Measurements from ENCODE around the gene RAPGEF1.
"Not testable (repeated sequence)": the region's sequence is repeated elsewhere in the genome, so short reads cannot be mapped to it uniquely, and the experiment has no call there.

RAPGEF1 gene

DNA sequence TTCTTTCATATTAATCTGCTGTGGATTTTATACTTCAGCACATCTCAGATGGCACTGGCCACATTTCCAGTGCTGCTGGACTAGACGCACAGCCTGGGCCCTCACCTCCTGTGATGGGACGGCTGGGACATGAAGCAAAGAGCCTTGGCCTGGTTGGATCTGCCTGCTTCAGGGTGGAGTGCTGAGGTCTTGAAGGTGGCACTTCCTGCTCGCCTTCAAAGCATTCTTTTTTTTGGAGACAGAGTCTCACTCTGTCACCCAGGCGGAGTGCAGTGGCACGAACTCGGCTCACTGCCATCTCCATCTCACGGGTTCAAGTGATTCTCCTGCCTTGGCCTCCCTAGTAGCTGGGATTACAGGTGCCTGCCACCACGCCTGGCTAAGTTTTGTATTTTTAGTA lies 73.1 kb downstream of the RAPGEF1 start:
- no peak for DNase-seq

DNA sequence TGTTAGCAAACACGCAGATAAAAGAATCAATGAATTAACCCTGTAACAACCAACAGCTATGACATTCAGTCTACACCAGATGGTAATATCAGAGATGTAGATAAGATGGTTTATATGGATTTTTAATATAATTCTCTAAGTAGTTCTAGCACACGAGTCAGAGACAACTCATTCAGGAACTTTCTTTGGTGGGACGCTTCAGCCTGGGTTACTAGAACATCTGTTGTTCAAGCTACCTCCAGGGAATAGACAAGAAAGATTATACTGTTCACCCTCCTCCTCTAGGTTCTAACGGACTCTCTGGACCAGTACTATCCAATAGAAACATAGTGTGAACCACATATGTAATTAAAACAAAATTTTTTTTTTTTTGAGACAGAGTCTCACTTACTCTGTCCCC lies 73.8 kb downstream of the RAPGEF1 start:
- no peak for DNase-seq

GRCh38 chr9:131663288-131663687 lies 76.6 kb downstream of the RAPGEF1 start:
- DNase-seq = no peak

DNA sequence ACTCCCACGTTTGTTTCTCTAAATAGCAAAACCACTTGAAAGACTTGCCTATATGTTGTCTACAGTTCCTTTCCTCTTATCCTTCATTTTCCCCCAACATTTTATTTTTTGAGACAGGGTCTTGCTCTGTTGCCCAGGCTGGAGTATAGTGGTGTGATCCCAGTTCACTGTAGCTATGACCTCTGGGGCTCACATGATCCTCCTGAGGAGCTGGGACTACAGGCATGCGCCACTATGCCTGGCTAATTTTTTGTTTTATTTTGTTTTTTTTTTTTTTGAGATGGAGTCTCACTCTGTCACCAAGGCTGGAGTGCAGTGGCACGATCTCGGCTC lies 77.6 kb downstream of the RAPGEF1 start:
- DNase-seq = not testable (repeated sequence)

- no peak for DNase-seq
These were observed 78.1 kb downstream of the RAPGEF1 start for GRCh38 chr9:131661568-131662288.

DNA sequence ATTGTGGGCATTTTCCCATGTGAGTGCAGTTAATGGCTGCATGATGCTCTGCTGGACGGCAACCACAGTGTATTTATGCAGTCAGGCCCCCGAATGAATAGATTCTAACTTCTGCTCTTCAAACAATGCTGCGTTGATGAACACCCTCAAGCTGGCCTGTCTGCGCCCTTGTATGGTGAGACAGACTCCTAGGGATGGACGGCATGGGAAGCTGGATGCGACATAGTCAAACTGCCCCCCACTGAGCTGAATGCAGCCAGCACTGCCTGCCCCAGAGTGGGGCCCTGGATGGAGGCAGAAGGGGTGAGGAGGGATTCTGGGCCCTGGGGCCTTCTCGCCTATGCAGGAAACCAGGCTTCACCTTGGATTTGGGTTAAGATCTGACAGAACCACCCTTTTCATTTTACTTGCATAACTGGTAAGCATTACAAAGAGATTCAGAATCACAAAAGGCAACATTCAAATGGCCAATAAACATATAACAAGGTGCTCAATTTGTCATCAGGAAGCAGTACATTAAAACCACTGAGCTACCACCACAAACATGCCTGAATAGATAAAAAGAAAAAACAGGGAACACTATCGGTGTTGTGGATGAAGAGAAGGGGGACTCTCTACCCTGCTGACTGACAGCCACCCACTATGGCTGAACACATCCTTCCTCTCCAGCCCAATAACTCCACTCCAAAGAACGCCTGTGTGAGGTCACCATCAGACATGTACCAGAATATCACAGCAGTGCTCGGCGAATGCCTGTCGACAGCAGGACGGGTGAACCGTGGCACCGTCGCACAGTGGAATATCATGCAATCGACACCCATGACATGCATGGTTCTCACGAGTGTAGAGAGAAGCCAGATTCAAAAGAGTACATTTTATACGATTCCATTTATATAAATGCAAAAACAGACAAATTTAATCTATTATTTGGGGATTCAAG lies 79.1 kb downstream of the RAPGEF1 start:
- DNase-seq = no peak

DNA sequence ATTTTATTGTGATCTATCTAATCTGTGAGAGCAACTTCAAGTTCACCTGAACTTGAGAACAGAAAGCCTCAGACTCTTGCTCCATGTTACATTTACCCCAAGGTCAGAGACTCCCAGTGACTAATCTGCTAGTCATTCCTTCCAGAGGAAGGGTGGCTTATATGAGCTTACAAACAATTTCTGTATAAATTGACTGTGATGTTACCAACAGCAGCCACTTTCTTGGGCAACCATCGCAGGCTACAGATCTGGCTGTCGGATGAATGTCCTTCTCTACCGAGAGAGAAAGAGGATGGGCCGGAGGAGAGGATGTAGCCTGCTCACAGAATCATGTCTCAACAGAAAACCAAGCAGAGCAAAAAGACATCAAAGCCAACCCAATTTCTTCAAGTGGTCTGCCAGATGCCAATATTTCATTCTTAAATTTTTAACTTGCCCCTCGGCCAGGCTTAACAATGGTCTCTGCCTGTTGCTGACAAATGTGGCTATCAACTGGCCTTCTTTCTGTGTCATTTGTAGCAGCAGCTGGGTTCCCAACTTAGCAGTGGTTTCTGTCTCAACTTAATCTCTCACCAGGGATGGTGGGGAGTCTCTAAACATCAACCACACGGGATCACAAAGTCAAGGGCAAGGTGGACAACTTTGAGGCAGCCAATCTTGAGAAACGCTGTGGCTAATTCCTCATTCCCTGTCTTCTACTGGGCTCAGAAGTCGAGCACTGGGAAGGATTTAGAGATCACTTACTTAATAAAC lies 81.3 kb downstream of the RAPGEF1 start:
- DNase-seq = no peak

- no peak for DNase-seq
These were observed 81.9 kb downstream of the RAPGEF1 start for GRCh38 chr9:131657940-131658339.

DNA sequence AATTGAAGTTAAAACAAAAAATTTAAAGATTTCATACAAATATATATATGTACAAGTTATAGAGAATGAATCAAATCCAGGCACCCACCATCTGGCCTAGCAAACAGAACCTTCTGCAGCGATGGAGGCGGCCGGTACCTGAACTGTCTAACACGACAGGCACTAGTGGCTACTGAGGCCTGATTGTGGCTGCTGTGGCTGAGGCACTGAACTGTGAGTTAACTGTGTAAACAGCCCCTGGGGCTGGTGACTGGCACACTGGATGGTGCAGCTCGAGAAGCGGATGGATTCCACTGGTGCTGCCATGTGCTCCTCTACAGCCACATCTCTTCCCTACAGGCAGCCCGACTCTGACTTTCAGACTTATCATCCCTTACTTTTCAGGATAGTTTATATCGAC lies 82.4 kb downstream of the RAPGEF1 start:
- peak; percentile 55 for DNase-seq

GRCh38 chr9:131657037-131657377 lies 82.9 kb downstream of the RAPGEF1 start:
- no peak for DNase-seq

DNA sequence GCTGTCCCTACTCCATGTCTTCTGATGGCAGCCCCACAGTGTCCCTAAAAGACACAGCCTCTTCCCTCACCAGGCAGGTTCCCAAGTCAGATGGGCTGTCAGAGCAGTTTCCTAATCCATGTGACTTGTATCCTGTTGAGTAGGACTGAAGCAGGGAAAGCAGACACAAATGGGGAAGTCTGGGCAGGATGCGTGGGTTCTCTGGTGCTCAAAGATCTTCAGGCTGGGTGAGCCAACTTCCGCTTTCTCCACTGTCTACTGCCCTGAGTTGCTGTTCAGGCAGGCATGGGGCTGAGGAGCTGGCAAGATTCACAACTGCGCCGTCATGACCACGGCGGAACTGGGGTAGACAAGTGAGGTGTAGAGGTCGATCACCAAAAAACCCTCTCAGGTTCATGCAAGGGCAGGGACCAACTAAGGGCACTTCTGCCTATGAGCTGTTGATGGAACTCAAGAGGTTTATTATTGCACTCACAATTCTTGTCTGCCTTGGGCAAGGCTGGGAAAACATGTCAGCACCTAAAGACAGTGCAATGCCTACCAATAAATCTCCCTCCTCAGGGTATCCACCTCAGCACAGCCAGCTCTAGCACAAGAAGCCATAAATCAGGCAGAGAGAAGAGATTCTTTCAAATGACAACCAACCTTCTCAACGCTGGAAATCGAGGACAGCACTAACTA lies 83.4 kb downstream of the RAPGEF1 start:
- DNase-seq = no peak

GRCh38 chr9:131654369-131654768 lies 85.5 kb downstream of the RAPGEF1 start:
- not testable (repeated sequence) for DNase-seq

DNA sequence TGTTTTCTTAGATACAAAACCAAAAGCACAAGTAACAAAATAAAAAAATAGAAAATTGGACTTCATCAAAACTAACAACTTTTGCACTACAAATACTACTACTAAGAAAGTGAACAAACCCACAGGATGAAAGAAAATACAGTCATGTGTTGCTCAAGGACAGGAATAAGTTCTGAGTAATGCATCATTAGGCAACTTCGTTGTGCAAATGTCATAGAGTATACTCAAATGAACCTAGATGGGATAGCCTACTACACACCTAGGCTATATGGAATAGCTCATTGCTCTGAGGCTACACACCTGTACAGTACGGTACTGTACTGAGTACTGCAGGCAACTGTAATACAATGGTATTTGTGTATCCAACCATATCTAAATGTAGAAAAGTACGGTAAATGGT lies 88.3 kb downstream of the RAPGEF1 start:
- no peak for DNase-seq

- no peak for DNase-seq
These were observed 88.7 kb downstream of the RAPGEF1 start for GRCh38 chr9:131651160-131651559.

- no peak for DNase-seq
These were observed 89.6 kb downstream of the RAPGEF1 start for GRCh38 chr9:131650254-131650653.

GRCh38 chr9:131649646-131650045 lies 90.2 kb downstream of the RAPGEF1 start:
- DNase-seq = no peak

GRCh38 chr9:131645078-131645776 lies 94.6 kb downstream of the RAPGEF1 start:
- DNase-seq = peak; percentile 87

GRCh38 chr9:131642496-131643083 lies 97.3 kb downstream of the RAPGEF1 start:
- peak; percentile 65 for DNase-seq

- peak; percentile 67 for DNase-seq
These were observed 98.0 kb downstream of the RAPGEF1 start for GRCh38 chr9:131641618-131642495.

- no peak for DNase-seq
These were observed 99.3 kb downstream of the RAPGEF1 start for GRCh38 chr9:131640438-131641137.
